ENCODE data around the gene SLC25A13. TPM values are rescaled to one million over a fixed set of nuclear protein-coding genes. Genes with fewer than 3 reads are reported as not detected.

The SLC25A13 gene
- total and polyA plus RNA-seq, 2 of the 4 experiments (the other 2 are of a cell fraction): 7.4 to 11.7 TPM

DNA sequence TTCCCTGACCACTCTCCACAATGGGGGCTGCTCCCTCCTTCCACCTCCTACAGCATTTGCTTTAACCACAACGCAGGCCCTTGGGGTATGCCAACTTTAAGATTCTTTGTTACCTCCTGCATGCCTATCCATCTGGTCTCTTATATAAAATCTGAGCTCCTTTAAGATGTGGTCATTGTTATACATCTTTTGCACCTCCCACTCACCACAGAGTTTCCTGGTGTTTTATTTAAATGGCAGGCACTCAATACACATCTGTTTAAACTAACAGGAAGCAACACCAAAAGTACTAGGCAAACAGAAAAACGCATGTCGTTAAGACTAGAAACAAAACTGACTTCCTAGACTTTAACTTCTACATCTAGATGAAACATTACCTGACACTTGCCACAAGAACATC, 36.3 kb downstream of the SLC25A13 start:
- H3K4me3 ChIP-seq (ENCODE audit: insufficient read depth, low read depth, low read length): no peak overlapping the region
- intact Hi-C loops (cut with micrococcal nuclease) (no loop called here), dilution Hi-C loops (cut with HindIII; ENCODE audit: low sequenced_read_pairs, unreplicated experiment) (no loop called here), in situ Hi-C loops (cut with MboI; ENCODE audit: low sequenced_read_pairs) (no loop called here)
- H2AK9ac ChIP-seq (replicated peaks; ENCODE audit: low read depth, low read length, poor library complexity): no peak overlapping the region
- no peak overlapping the region for H3K9ac ChIP-seq (ENCODE audit: low read depth, low read length)
- no peak overlapping the region for H3K18ac ChIP-seq (ENCODE audit: low read depth, low read length)
- ATAC-seq (ENCODE audit: low read depth) (peak; percentile 65), DNase-seq (peak; percentile 37)
- 0 out of 2 replicates have a peak, but pooled peaks cover 6% of the 10 kb centered on the region for H4K20me1 ChIP-seq (ENCODE audit: insufficient read depth, low read length)
- H2AK5ac ChIP-seq (ENCODE audit: low read depth, low read length): no peak overlapping the region
- H3K4ac ChIP-seq (ENCODE audit: low read depth, low read length): no peak overlapping the region
- no peak overlapping the region for H3K23ac ChIP-seq (ENCODE audit: low read depth, low read length)
- H3K9me1 ChIP-seq (ENCODE audit: insufficient read depth, low read length): peaks cover 6% of the 10 kb centered on the region; the same call in 1 of the 2 replicates
- no peak overlapping the region for H2BK15ac ChIP-seq (ENCODE audit: low read depth, low read length)
- H4K91ac ChIP-seq (ENCODE audit: insufficient read depth, low read depth, low read length): no peak overlapping the region
- H3K4me2 ChIP-seq (ENCODE audit: low read depth, low read length): no peak overlapping the region
- H4K5ac ChIP-seq (ENCODE audit: low read depth, low read length): no peak overlapping the region
- no peak overlapping the region for H2BK120ac ChIP-seq (ENCODE audit: low read depth, low read length)
- ChIA-PET CTCF (no interaction called here), POLR2A (ENCODE audit: unreplicated experiment) (no interaction called here)
- no peak overlapping the region for H4K8ac ChIP-seq (ENCODE audit: low read depth in 2 of 2, low read length in 2 of 2)
- no peak overlapping the region for H3K56ac ChIP-seq (ENCODE audit: extremely low read depth, insufficient read depth, low read length)
- H2AFZ ChIP-seq (replicated peaks; ENCODE audit: low read length, poor library complexity): no peak overlapping the region
- no peaks in the 10 kb centered on the region for H3K27me3 ChIP-seq (ENCODE audit: control insufficient read depth, insufficient read depth, low read length)
- WGBS, 2 experiments (ENCODE audit: extremely low coverage in 2 of 2, insufficient read length in 1 of 2): no CpG with 5 or more reads among the region's 3 CpGs
- H3K4me1 ChIP-seq (ENCODE audit: control insufficient read depth, insufficient read depth, low read length): no peaks in the 10 kb centered on the region
- H3K9me3 ChIP-seq (ENCODE audit: control insufficient read depth, insufficient read depth, low read length): no peaks in the 10 kb centered on the region
- peaks cover 17 to 22% of the 10 kb centered on the region in 2 experiments; a peak in 3 of 4 replicates for H3K79me1 ChIP-seq (ENCODE audit: low read depth in 1 of 2, low read length in 2 of 2)
- H2BK20ac ChIP-seq (ENCODE audit: low read depth, low read length): no peak overlapping the region
- no peaks in the 10 kb centered on the region for H3K36me3 ChIP-seq (ENCODE audit: control insufficient read depth, insufficient read depth, low read length)
- H3K14ac ChIP-seq (replicated peaks; ENCODE audit: low read depth, low read length): no peak overlapping the region
- no peak overlapping the region for H3K27ac ChIP-seq (ENCODE audit: insufficient read depth, low read length)
- TF ChIP-seq MAZ (IDR thresholded peaks at IDR 0.05; ENCODE audit: borderline replicate concordance, low read depth, low read length) (no peak), NFE2L2 (IDR thresholded peaks at IDR 0.05; ENCODE audit: low read depth, low read length) (no peak), BHLHE40 (IDR thresholded peaks at IDR 0.05; ENCODE audit: low read depth, low read length) (no peak), MXI1 (IDR thresholded peaks at IDR 0.05; ENCODE audit: borderline replicate concordance, low read depth, low read length) (no peak), CHD1 (IDR thresholded peaks at IDR 0.05; ENCODE audit: low read depth, low read length) (no peak), CEBPB (IDR thresholded peaks at IDR 0.05; ENCODE audit: low read depth, low read length) (no peak), RAD21 (IDR thresholded peaks at IDR 0.05; ENCODE audit: low read length) (no peak), RCOR1 (IDR thresholded peaks at IDR 0.05; ENCODE audit: insufficient replicate concordance, low read length) (no peak)
- TF ChIP-seq, protein P1, sequence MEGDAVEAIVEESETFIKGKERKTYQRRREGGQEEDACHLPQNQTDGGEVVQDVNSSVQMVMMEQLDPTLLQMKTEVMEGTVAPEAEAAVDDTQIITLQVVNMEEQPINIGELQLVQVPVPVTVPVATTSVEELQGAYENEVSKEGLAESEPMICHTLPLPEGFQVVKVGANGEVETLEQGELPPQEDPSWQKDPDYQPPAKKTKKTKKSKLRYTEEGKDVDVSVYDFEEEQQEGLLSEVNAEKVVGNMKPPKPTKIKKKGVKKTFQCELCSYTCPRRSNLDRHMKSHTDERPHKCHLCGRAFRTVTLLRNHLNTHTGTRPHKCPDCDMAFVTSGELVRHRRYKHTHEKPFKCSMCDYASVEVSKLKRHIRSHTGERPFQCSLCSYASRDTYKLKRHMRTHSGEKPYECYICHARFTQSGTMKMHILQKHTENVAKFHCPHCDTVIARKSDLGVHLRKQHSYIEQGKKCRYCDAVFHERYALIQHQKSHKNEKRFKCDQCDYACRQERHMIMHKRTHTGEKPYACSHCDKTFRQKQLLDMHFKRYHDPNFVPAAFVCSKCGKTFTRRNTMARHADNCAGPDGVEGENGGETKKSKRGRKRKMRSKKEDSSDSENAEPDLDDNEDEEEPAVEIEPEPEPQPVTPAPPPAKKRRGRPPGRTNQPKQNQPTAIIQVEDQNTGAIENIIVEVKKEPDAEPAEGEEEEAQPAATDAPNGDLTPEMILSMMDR (conservative IDR thresholded peaks at IDR 0.05; ENCODE audit: low read depth, low read length): no peak
- TF ChIP-seq, protein P2, sequence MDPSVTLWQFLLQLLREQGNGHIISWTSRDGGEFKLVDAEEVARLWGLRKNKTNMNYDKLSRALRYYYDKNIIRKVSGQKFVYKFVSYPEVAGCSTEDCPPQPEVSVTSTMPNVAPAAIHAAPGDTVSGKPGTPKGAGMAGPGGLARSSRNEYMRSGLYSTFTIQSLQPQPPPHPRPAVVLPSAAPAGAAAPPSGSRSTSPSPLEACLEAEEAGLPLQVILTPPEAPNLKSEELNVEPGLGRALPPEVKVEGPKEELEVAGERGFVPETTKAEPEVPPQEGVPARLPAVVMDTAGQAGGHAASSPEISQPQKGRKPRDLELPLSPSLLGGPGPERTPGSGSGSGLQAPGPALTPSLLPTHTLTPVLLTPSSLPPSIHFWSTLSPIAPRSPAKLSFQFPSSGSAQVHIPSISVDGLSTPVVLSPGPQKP (IDR thresholded peaks at IDR 0.05; ENCODE audit: borderline replicate concordance, low read depth, low read length): no peak
- no peak overlapping the region for H2BK5ac ChIP-seq (ENCODE audit: low read depth, low read length, poor library complexity, severe bottlenecking)
- no TSS peak for BruUV-seq (replicated peaks)

Measured in IMR-90 (cell line).